ENCODE results near the gene PTPRCAP.

- TF ChIP-seq CTCF (IDR thresholded peaks at IDR 0.05) (no peak), POLR2A (IDR thresholded peaks at IDR 0.05) (no peak)
Observed at GRCh38 chr11:67431346-67432249, 5.9 kb downstream of the PTPRCAP start.
